Uterus (tissue), 2 donors: Measurements from ENCODE around the gene STX11.

Experiments used
- POLR2A ChIP-seq, 2 donors: fragments of 450-650 bp; IDR thresholded peaks; one replicate each; pipeline ENCODE4 v1.6.1; 2016; ENCODE audit warnings: antibody characterized with exemption in 2 of 2, mild to moderate bottlenecking in 1 of 2, moderate library complexity in 1 of 2
- TF ChIP-seq, protein P1 (sequence below), 4 experiments: fragments of 200-600 bp in 2 of 4; fragments of 450-650 bp in 2 of 4; sonication (generic) in 2 of 4; IDR thresholded peaks; one replicate each; pipeline ENCODE4 v1.5.1; 2016 to 2019; ENCODE audit warnings: antibody characterized with exemption in 4 of 4, mild to moderate bottlenecking in 2 of 4, moderate library complexity in 1 of 4

DNA sequence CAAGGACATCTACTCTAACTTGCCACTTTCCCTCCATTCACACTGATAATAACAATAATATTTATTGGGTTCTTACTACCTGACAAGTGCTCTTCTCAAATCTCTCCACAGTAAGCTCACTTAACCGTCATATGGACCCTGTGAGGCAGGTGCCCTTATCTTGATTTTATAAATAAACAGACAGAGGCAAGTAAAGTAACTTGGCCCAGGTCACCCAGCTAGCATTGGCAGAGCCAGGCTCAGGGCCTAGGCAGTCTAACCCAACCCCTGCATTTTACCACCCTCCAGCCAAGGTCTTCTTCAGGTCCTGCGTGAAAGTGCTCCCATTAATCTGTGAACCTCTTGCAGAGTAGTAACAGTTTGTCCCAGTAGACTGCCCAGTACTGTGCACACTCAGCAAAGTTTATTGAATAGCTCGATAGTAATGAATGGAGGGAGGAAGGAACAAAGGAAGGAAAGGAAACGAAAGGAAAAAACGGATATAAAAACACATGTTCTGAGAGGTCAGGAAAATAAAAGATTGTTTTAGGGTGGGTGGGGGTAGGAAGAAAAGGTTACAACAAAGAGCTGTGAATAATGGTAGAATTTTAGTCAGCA is 17.0 kb upstream of the STX11 start:
- TF ChIP-seq, protein P1, sequence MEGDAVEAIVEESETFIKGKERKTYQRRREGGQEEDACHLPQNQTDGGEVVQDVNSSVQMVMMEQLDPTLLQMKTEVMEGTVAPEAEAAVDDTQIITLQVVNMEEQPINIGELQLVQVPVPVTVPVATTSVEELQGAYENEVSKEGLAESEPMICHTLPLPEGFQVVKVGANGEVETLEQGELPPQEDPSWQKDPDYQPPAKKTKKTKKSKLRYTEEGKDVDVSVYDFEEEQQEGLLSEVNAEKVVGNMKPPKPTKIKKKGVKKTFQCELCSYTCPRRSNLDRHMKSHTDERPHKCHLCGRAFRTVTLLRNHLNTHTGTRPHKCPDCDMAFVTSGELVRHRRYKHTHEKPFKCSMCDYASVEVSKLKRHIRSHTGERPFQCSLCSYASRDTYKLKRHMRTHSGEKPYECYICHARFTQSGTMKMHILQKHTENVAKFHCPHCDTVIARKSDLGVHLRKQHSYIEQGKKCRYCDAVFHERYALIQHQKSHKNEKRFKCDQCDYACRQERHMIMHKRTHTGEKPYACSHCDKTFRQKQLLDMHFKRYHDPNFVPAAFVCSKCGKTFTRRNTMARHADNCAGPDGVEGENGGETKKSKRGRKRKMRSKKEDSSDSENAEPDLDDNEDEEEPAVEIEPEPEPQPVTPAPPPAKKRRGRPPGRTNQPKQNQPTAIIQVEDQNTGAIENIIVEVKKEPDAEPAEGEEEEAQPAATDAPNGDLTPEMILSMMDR (IDR thresholded peaks at IDR 0.05) = no peak
- TF ChIP-seq POLR2A (IDR thresholded peaks at IDR 0.05) = no peak
